ENCODE measurements around the gene RBMS1. TPM values are rescaled to one million over a fixed set of nuclear protein-coding genes. Genes with fewer than 3 reads are reported as not detected.

The RBMS1 gene
- total RNA-seq, 2 donors from 2014 or later = 6.3 to 21.1 TPM

GRCh38 chr2:160534249-160534648 lies 40.6 kb upstream of the RBMS1 start:
- Histone ChIP-seq H3K27me3 (no peaks in the 10 kb centered on the region), H3K36me3 (no peaks in the 10 kb centered on the region), H3K9ac (ENCODE audit: low read depth in 2 of 2, low read length in 2 of 2) (no peak overlapping the region), H3K27ac (no peak overlapping the region), H3K9me3 (no peaks in the 10 kb centered on the region), H3K4me3 (no peak overlapping the region), H3K4me1 (no peaks in the 10 kb centered on the region)
- intact Hi-C loops (cut with DNase I) = no loop called here
- TF ChIP-seq, protein P1, sequence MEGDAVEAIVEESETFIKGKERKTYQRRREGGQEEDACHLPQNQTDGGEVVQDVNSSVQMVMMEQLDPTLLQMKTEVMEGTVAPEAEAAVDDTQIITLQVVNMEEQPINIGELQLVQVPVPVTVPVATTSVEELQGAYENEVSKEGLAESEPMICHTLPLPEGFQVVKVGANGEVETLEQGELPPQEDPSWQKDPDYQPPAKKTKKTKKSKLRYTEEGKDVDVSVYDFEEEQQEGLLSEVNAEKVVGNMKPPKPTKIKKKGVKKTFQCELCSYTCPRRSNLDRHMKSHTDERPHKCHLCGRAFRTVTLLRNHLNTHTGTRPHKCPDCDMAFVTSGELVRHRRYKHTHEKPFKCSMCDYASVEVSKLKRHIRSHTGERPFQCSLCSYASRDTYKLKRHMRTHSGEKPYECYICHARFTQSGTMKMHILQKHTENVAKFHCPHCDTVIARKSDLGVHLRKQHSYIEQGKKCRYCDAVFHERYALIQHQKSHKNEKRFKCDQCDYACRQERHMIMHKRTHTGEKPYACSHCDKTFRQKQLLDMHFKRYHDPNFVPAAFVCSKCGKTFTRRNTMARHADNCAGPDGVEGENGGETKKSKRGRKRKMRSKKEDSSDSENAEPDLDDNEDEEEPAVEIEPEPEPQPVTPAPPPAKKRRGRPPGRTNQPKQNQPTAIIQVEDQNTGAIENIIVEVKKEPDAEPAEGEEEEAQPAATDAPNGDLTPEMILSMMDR (IDR thresholded peaks at IDR 0.05) = no peak
- DNase-seq = no peak

GRCh38 chr2:160533482-160533881 lies 39.9 kb upstream of the RBMS1 start:
- TF ChIP-seq, protein P1 (IDR thresholded peaks at IDR 0.05) = no peak
- no peak overlapping the region for H3K4me3 ChIP-seq
- H3K9me3 ChIP-seq = no peaks in the 10 kb centered on the region
- no peak for DNase-seq
- H3K36me3 ChIP-seq = no peaks in the 10 kb centered on the region
- H3K4me1 ChIP-seq = no peaks in the 10 kb centered on the region
- H3K27me3 ChIP-seq = no peaks in the 10 kb centered on the region
- intact Hi-C loops (cut with DNase I) = no loop called here
- H3K9ac ChIP-seq (ENCODE audit: low read depth in 2 of 2, low read length in 2 of 2) = no peak overlapping the region
- no peak overlapping the region for H3K27ac ChIP-seq

DNA sequence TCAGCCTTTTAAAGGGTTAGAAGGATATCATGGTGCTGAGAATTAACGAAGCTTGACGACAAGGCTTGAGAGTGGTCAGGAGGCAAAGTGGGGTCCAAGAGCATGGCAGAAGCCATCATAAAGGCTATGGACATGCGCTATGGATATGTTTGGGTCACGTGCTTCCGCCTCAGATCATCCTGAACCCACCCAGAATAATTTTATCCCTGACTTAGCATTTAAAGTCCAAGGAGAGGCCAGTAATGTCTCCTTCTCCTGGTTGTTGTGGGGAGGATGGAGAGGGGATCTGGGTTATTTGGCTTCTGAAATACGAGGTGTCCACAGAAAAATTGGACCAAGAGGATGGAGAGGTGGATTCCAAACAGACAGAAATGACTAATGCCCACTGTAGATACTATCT lies 38.8 kb upstream of the RBMS1 start:
- Histone ChIP-seq H3K4me1 (no peaks in the 10 kb centered on the region), H3K4me3 (no peak overlapping the region), H3K36me3 (no peaks in the 10 kb centered on the region), H3K9ac (ENCODE audit: low read depth in 2 of 2, low read length in 2 of 2) (no peak overlapping the region), H3K9me3 (no peaks in the 10 kb centered on the region), H3K27me3 (no peaks in the 10 kb centered on the region), H3K27ac (no peak overlapping the region)
- no peak for DNase-seq
- intact Hi-C loops (cut with DNase I) = no loop called here
- TF ChIP-seq, protein P1 (IDR thresholded peaks at IDR 0.05) = no peak

GRCh38 chr2:160522951-160523710 lies 29.5 kb upstream of the RBMS1 start:
- Histone ChIP-seq H3K4me1 (no peaks in the 10 kb centered on the region), H3K27ac (no peak overlapping the region), H3K27me3 (no peaks in the 10 kb centered on the region), H3K4me3 (no peak overlapping the region), H3K36me3 (no peaks in the 10 kb centered on the region), H3K9me3 (no peaks in the 10 kb centered on the region), H3K9ac (ENCODE audit: low read depth in 2 of 2, low read length in 2 of 2) (no peak overlapping the region)
- intact Hi-C loops (cut with DNase I) = no loop called here
- no peak for DNase-seq
- TF ChIP-seq, protein P1 (IDR thresholded peaks at IDR 0.05) = no peak

- Histone ChIP-seq H3K9ac (ENCODE audit: low read depth in 2 of 2, low read length in 2 of 2) (no peak overlapping the region), H3K4me1 (no peaks in the 10 kb centered on the region), H3K27ac (no peak overlapping the region), H3K9me3 (no peaks in the 10 kb centered on the region), H3K4me3 (no peak overlapping the region), H3K36me3 (no peaks in the 10 kb centered on the region), H3K27me3 (no peaks in the 10 kb centered on the region)
- DNase-seq = no peak
- TF ChIP-seq, protein P1 (IDR thresholded peaks at IDR 0.05) = no peak
- intact Hi-C loops (cut with DNase I) = no loop called here
Measured at GRCh38 chr2:160517731-160518130, 24.1 kb upstream of the RBMS1 start.
